ENCODE measurements around the gene ACTL7B.
"Not testable (repeated sequence)": the region's sequence is repeated elsewhere in the genome, so short reads cannot be mapped to it uniquely, and the experiment has no call there.

ACTL7B gene

DNA sequence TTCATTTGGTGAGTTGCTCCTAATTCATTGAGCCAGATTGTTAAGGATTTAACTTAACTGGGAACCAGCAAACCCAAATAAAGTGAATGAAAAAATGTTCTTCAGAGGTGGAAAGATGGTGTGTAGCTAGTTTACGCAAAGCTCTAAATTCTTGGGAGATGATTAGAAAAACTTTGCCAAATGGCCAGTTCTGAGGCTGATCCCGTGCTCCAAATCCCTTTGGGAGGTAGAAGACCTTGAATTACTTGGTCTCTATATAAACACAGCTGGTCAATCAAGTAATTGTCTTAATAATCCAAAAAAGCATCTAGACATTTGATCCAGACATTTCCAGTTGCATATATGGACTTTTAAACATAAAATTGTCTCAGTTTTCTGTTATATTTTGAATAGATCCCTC lies 11.4 kb downstream of the ACTL7B start:
- no peak for DNase-seq (ENCODE audit: low spot score)

DNA sequence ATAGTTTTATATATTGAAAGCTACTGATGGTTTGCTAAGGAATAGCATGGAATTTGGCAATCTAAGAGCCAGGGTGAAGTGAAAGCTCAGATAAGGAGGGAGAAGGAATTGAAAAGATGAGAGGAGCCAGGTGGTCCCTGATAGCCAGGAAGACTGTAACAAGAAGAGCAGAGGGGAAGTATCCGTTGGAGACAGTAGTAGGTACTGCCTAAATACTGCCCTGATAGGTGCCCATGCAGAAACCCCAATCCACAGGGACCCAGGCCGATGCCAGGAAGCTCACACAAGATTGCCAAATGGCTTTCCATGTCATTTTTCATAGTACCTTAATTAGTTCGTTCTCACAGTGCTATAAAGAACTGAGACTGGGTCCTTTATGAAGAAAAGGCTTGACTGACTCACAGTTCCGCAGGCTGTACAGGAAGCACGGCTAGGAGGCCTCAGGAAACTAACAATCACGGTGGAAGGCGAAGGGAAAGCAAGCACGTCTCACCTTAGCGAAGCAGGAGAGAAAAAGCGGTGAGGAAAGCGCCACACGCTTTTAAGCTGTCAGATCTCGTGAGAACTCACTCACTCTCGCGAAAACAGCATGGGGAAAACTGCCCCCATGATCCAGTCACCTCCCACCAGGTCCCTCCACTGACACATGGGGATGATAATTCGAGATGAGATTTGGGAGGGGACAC lies 13.0 kb downstream of the ACTL7B start:
- DNase-seq (ENCODE audit: low spot score): no peak

GRCh38 chr9:108839561-108839960 lies 16.2 kb downstream of the ACTL7B start:
- not testable (repeated sequence) for DNase-seq (ENCODE audit: low spot score)

DNA sequence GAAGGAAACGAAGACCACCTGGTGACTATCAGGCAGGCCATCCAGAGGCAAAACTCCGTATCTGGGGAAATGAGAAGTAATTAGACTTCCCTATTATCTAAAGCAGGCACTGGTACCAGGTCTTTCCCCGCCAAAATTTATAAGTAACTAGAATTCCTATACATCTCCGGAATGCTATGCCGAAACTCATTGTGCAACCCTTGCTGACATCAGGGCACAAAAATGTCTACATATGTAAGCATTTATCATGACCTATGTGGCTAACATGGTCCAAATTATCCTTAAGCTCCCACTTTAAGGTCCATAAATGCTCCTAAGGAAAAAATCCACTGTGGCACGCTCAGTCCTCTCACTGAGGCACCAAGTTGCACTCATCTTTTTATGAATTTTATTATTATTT lies 17.8 kb downstream of the ACTL7B start:
- no peak for DNase-seq (ENCODE audit: low spot score)

DNA sequence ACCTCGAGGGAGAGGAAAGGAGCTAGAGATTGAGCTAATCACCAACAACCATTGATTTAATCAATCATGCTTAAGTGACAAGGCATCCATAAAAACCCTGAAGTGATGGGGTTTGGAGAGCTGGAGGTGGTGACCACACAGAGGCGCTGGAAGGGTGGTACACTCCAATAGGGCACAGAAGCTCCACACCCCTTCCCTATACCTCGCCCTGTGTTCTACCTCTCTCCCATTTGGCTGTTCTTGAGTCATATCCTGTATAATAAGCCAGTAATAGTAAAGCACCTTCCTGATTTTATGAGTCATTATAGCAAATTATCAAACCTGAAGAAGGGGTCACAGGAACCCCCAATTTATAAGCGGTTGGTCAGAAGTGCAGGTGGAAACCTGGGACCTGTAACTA lies 18.3 kb downstream of the ACTL7B start:
- DNase-seq (ENCODE audit: low spot score): no peak

- no peak for DNase-seq (ENCODE audit: low spot score)
Observed at GRCh38 chr9:108836781-108837180, 19.0 kb downstream of the ACTL7B start.

DNA sequence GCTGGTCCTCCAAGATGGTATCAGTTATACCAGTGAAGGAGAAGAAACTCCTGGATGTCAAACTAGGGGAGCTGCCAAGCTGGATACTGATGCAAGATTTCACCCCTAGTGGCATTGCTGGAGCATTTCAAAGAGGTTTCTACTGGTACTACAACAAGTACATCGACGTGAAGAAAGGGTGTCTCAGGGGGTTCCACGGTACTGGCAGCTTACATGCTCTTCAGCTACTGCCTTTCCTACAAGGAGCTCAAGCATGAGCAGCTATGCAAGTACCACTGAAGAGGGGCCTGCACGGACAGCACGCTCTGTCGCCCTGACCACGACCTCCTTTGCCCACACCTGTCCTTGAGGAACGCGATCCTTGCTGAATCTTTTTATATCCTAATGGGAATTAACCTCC lies 19.5 kb downstream of the ACTL7B start:
- DNase-seq (ENCODE audit: low spot score): no peak

GRCh38 chr9:108835831-108836230 lies 20.0 kb downstream of the ACTL7B start:
- no peak for DNase-seq (ENCODE audit: low spot score)

- no peak for DNase-seq (ENCODE audit: low spot score)
Observed at GRCh38 chr9:108834959-108835665, 20.7 kb downstream of the ACTL7B start.

GRCh38 chr9:108832179-108832500 lies 23.6 kb downstream of the ACTL7B start:
- no peak for DNase-seq (ENCODE audit: low spot score)

DNA sequence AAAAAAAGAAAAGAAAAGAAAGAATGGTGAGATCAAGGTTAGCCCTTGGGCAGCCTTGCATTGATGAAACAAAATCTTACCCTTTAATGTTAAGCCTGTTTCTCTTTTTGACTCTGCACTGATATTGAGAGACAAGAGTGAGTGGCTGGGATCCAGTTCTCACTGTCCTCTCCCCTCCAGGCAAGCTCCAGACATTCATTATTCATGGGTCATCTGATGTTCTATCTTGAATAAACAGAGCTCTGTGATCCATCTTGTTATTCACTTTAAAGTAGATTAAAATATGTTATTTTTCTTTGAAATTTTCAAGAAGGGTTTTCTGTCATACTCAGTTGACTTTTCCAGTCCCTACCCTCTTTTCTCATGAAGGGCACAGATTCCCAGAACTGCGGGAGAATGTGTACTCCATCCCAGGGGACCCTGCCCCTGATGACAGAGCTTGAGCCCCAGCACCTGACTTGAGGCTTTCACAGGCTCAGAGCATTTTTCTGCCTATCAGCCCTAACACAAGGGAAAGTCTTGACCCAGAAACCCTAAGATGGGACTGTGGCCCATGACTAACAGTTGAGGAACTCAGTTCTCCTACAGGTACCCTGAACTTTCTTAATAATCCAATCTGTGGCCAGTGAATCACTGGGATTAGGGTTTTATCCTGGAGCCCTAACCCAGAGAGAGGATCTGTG lies 24.1 kb downstream of the ACTL7B start:
- no peak for DNase-seq (ENCODE audit: low spot score)

- DNase-seq (ENCODE audit: low spot score): no peak
Observed at GRCh38 chr9:108830272-108830671, 25.5 kb downstream of the ACTL7B start.

DNA sequence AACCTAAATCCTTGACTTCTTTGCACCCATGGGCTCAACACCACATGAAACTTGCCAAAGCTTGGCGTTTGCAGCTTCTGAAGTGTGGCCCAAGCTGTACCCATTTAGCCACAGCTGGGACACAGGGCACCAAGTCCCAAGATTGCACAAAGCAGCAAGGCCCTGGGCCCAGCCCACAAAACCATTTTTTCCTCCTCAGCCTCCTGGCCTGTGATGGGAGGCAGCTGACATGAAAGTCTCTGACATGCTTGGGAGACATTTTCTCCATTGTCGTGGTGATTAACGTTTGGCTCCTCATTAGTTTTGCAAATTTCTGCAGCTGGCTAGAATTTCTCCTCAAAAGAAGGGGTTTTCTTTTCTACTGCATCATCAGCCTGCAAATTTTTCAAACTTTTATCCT lies 32.0 kb downstream of the ACTL7B start:
- no peak for DNase-seq (ENCODE audit: low spot score)

- DNase-seq (ENCODE audit: low spot score): no peak
Observed at GRCh38 chr9:108816037-108816436, 39.7 kb downstream of the ACTL7B start.

GRCh38 chr9:108815156-108815555 lies 40.6 kb downstream of the ACTL7B start:
- no peak for DNase-seq (ENCODE audit: low spot score)

GRCh38 chr9:108813951-108814601 lies 41.7 kb downstream of the ACTL7B start:
- DNase-seq (ENCODE audit: low spot score): no peak

GRCh38 chr9:108812396-108813025 lies 43.3 kb downstream of the ACTL7B start:
- DNase-seq (ENCODE audit: low spot score): no peak

DNA sequence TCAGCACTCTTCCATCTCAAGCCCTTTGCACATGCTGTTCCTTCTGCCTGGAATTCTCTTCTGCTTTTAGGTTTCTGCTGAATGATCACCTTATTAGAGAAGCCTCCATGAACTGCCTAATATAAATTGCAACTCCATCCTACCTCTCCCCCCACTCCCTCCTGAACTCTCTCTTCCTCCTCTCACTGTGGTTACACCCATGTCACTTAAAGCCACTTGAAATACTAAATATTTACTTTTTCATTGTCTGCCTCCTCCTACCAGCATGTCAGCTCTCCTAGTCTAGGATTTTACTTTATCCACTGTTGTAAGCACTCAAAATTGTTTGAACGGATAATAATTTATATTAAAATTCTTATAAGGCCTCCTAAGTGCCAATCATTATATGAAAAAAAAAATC lies 43.8 kb downstream of the ACTL7B start:
- no peak for DNase-seq (ENCODE audit: low spot score)

DNA sequence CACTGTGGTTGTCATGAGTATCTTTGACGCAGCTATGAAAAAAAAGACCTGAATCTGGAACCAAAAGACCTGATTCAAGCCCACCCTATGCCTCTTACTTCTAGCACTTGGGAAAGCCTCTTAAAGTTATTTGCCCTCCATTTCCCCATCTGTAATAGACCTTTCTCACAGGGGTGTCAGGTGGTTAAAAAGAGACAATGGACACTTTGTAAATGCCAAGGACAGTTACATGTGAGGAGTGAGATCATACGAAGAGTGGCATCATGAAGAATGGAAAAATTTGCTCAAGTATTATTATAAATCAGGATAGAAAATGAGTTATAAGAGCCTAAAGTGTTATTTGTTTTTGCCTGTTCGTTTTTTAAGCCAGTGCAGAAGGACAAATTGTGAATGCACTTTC lies 46.5 kb downstream of the ACTL7B start:
- no peak for DNase-seq (ENCODE audit: low spot score)
